Middle frontal gyrus (tissue), 1 donor: Measurements from ENCODE around the gene CTSA.
"Not testable (repeated sequence)": the region's sequence is repeated elsewhere in the genome, so short reads cannot be mapped to it uniquely, and the experiment has no call there.

ENCODE experiments used
- DNase-seq: peaks from one replicate; pipeline ENCODE4 v3.0.0-alpha.2; 2015; ENCODE audit warnings: low spot score; ENCODE audit errors: extremely low spot score

Gene CTSA

GRCh38 chr20:45917790-45918141, 26.6 kb downstream of the CTSA start:
- DNase-seq = peak; percentile 8

GRCh38 chr20:45918182-45918737, 27.1 kb downstream of the CTSA start:
- DNase-seq = no peak

GRCh38 chr20:45918779-45919537, 27.8 kb downstream of the CTSA start:
- no peak for DNase-seq

- no peak for DNase-seq
These were observed 28.6 kb downstream of the CTSA start for GRCh38 chr20:45919542-45920399.

GRCh38 chr20:45920462-45921336, 29.6 kb downstream of the CTSA start:
- no peak for DNase-seq

- DNase-seq = no peak
These were observed 30.4 kb downstream of the CTSA start for GRCh38 chr20:45921337-45922189.

- peak; percentile 31 for DNase-seq
These were observed 33.5 kb downstream of the CTSA start for GRCh38 chr20:45924391-45925261.

- no peak for DNase-seq
These were observed 34.8 kb downstream of the CTSA start for GRCh38 chr20:45925821-45926506.

- DNase-seq = no peak
These were observed 35.6 kb downstream of the CTSA start for GRCh38 chr20:45926731-45927070.

GRCh38 chr20:45927071-45927878, 36.1 kb downstream of the CTSA start:
- no peak for DNase-seq

GRCh38 chr20:45931680-45932079, 40.5 kb downstream of the CTSA start:
- not testable (repeated sequence) for DNase-seq

GRCh38 chr20:45933266-45934045, 42.3 kb downstream of the CTSA start:
- DNase-seq = peak; percentile 46

- peak; percentile 59 for DNase-seq
These were observed 43.0 kb downstream of the CTSA start for GRCh38 chr20:45934046-45934585.

GRCh38 chr20:45934586-45935415, 43.7 kb downstream of the CTSA start, which contains the start of gene PCIF1:
PCIF1 (plus strand) TSS chr20:45934683; CDS start chr20:45939000, 4,317 bp downstream.
- peak; percentile 95 for DNase-seq

GRCh38 chr20:45935416-45936046, 44.4 kb downstream of the CTSA start:
- peak; percentile 16 for DNase-seq
